Erythroblast (primary cell): Measurements from ENCODE around the gene TWIST2.

ENCODE experiments used
- GATA1 ChIP-seq: IDR thresholded peaks from 2 replicates; pipeline ENCODE4 v1.6.1; 2011; ENCODE audit warnings: low read depth, mild to moderate bottlenecking, control low read depth, low read length, moderate library complexity
- POLR2A ChIP-seq: IDR thresholded peaks from 2 replicates; pipeline ENCODE4 v1.6.1; 2011; ENCODE audit warnings: mild to moderate bottlenecking, low read length

DNA sequence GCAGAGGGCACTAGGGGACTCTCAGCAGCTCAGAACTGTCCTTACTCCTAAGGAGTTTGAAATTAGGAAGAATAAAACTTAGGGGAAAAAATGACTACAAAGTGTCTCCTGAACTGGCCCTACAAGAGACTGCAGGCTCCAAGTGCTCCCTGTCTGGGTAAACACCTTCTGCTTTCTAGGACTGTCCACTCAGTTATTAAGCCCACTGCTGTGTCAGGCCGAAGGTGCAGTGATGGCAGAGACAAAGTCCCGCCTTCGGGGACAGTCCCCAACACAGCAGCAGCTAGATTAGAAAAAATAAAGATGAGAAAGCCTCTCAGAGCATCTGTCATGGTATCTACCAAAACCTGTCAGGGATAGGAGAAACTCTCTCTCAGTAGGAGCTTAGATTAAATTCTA is 28.3 kb downstream of the TWIST2 start:
- TF ChIP-seq POLR2A (no peak), GATA1 (no peak)
